ENCODE results near the gene ZNF638.

GRCh38 chr2:71449343-71449742 is 117.8 kb downstream of the ZNF638 start:
- TF ChIP-seq CTCF (IDR thresholded peaks at IDR 0.05) = no peak
- no peak for TF ChIP-seq POLR2A (IDR thresholded peaks at IDR 0.05)
